ENCODE results near the gene ATOX1.

DNA sequence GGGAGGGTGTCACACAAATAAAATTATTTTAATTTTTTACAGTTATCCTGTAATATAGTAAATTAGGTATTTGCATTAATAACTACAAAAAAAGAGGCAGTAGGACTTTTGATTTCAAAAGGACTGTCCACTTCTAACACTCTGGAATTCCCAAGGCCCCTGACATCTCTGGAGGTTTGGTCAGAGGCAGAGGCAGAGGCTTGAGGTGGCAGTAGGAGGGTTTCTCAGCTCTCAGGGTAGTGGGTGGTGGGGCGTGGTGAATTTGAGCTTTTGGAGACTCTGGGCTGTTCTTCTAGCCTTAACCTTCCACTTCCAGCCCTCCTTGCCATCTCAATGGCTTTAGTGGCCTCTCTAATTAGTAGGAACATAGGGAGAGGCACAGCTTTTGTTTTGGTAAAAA lies 22.8 kb downstream of the ATOX1 start:
- TF ChIP-seq, protein P1, sequence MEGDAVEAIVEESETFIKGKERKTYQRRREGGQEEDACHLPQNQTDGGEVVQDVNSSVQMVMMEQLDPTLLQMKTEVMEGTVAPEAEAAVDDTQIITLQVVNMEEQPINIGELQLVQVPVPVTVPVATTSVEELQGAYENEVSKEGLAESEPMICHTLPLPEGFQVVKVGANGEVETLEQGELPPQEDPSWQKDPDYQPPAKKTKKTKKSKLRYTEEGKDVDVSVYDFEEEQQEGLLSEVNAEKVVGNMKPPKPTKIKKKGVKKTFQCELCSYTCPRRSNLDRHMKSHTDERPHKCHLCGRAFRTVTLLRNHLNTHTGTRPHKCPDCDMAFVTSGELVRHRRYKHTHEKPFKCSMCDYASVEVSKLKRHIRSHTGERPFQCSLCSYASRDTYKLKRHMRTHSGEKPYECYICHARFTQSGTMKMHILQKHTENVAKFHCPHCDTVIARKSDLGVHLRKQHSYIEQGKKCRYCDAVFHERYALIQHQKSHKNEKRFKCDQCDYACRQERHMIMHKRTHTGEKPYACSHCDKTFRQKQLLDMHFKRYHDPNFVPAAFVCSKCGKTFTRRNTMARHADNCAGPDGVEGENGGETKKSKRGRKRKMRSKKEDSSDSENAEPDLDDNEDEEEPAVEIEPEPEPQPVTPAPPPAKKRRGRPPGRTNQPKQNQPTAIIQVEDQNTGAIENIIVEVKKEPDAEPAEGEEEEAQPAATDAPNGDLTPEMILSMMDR (IDR thresholded peaks at IDR 0.05) = no peak
- TF ChIP-seq EP300 (IDR thresholded peaks at IDR 0.05) (no peak), POLR2A (IDR thresholded peaks at IDR 0.05) (no peak)
